ENCODE measurements around the gene EFHC1.

The EFHC1 gene

GRCh38 chr6:52395969-52396368, 24.2 kb upstream of the EFHC1 start:
- no peak for DNase-seq (ENCODE audit: low read depth in 2 of 2, low spot score in 1 of 2)

GRCh38 chr6:52399511-52400312, 20.4 kb upstream of the EFHC1 start:
- no peak for DNase-seq (ENCODE audit: low read depth in 2 of 2, low spot score in 1 of 2)

DNA sequence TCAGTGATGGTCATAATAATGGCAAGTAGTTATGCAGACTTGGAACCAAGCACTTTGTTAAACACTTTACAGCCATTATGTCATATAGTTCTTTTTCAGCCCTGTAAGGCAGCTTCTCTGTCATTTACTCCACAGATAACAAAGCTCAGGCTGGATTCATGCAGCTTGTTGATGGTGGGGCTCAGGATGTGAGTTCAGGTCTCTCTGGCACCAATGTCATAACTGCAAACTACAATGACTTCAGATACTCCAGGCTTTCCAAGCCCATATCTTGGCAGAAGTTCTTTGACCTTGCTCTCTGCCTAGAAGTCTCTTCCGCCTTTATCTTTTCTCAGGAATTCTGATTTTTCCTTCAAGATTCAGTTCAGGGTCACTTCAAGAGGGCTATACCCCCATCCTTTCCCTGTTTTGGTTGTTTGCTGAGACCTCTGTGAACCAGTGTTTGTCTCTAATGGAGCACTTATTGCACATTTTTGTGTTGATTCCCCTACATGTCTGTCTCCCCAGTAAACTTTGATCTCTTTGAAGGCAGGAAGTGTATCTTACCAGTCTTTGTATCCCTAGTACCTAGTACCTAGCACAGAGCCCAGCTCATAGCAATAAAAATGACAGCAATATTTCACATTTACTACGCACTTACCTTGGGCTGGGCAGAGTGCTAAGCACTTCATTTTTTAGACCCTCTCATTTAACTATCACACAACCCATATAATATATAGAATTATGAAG, 19.7 kb upstream of the EFHC1 start:
- DNase-seq (ENCODE audit: low read depth in 2 of 2, low spot score in 1 of 2), result no peak

- no peak for DNase-seq (ENCODE audit: low read depth in 2 of 2, low spot score in 1 of 2)
These were observed 17.1 kb upstream of the EFHC1 start for GRCh38 chr6:52403086-52403485.

DNA sequence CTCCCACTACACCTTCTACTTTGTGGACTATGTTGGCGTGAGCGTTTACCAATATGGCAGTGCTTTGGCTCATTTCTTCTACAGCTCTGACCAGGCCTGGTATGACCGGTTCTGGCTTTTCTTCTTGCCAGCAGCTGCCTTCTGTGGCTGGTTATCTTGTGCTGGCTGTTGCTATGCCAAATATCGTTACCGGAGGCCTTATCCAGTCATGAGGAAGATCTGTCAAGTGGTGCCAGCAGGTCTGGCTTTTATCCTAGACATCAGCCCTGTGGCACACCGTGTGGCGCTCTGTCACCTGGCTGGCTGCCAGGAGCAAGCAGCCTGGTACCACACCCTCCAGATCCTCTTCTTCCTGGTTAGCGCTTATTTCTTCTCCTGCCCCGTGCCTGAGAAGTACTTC, 16.5 kb upstream of the EFHC1 start:
- DNase-seq (ENCODE audit: low read depth in 2 of 2, low spot score in 1 of 2), result no peak

- DNase-seq (ENCODE audit: low read depth in 2 of 2, low spot score in 1 of 2), result no peak
These were observed 14.9 kb upstream of the EFHC1 start for GRCh38 chr6:52405243-52405642.

- DNase-seq (ENCODE audit: low read depth in 2 of 2, low spot score in 1 of 2), result no peak
These were observed 12.7 kb upstream of the EFHC1 start for GRCh38 chr6:52407467-52407866.

DNA sequence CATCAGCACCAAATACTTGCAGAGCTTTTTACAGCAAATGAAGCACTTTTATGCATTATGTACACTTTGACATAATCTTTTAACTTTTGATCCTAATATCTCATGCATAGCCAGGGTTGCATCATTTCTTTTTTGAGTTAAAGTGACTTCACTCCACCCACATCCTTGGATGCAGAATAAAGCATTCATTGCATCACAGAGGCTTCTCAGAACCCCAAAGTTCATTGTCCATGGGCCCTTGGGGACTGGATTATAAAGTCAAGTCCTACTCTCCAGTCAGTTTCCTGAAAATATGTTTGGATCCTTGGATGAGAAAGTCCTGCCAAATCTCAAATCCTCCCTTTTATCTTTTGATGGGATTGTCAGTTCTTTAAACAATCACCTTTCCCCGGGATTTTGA, 10.6 kb upstream of the EFHC1 start:
- no peak for DNase-seq (ENCODE audit: low read depth in 2 of 2, low spot score in 1 of 2)

DNA sequence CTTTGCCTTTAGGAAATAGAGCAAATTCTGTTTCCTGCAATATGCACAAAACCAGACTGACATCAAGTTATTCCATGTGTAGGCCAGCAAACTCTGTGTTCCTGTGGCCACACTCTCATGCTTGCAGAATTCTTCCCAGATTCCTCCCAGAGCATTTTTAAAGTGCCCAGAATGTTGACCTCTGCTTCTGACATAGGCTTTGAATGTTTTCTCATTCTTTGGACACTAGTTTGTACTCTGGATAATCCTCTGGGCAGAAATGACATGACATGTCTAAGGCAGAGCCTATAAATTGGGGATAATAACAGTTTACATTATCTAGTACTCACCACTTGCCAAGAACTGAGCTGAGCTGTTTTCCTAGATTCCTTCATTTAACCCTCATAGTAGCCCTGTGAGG, 9.2 kb upstream of the EFHC1 start:
- DNase-seq (ENCODE audit: low read depth in 2 of 2, low spot score in 1 of 2), result no peak

GRCh38 chr6:52411911-52412310, 8.2 kb upstream of the EFHC1 start:
- no peak for DNase-seq (ENCODE audit: low read depth in 2 of 2, low spot score in 1 of 2)

DNA sequence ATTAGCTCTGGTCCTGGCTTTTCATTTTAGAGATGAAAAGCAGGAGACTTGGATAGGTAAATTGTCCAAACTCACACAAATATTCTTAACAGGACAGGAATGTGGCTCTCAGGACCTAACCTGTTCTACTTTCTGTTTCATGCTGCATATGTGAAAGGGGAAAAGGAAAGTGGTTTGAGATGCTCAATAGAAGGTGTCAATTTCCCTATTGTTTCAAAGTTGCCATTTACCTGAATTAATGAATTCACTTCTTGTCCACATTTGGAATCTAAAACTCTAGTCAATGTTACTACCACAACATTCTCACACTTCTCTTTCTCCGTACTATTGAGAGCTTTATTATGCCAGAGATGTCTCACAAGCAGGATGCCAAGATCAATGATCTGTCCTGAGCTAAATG, 4.8 kb upstream of the EFHC1 start:
- DNase-seq (ENCODE audit: low read depth in 2 of 2, low spot score in 1 of 2), result no peak

GRCh38 chr6:52415917-52416628, 4.1 kb upstream of the EFHC1 start:
- DNase-seq (ENCODE audit: low read depth in 2 of 2, low spot score in 1 of 2), result no peak

DNA sequence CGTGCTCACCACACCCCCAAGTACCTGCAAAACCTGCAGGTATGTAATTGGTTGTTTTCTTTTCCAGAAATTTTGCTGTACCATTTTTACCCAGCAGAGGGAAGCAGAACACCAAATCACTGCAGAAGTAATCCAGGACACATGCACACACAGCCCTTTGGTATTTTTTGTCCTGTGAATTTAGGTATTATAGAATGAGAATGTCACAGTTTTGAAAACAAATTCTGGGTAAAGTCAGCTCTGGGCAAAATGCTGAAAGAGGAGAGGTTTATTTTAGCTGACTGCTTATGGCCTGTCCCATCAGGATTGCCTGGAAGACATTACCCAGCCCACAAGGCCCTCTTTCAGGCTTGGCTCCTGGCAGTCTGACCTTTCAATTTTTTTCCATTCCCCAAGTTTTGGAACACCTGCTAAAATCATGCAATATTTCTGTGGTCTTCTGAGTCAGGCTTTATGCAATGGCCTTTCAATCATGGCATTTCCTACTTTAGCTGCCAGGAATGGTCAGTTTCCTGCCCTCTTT, 3.5 kb upstream of the EFHC1 start:
- no peak for DNase-seq (ENCODE audit: low read depth in 2 of 2, low spot score in 1 of 2)

DNA sequence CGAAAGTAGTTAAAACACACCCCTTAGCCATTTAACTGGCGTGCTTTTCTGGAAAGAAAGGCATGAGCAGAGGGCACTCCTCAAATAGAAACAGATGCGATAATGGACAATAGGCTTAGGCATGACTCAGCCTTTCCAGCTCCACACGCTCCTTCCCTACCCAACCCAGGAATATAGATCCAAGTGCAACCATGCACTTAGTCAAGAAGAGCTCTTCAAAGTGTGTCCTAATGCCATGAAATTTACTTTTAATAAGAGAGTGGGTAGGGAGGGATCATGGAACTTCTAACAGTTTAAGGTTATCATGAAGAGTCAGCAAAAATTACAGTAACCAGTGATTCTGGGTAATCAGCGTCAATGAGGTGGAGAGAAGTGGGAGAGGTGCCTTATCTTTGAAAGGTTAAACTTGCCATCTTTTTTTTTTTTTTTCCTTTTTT, 2.4 kb upstream of the EFHC1 start:
- no peak for DNase-seq (ENCODE audit: low read depth in 2 of 2, low spot score in 1 of 2)

DNA sequence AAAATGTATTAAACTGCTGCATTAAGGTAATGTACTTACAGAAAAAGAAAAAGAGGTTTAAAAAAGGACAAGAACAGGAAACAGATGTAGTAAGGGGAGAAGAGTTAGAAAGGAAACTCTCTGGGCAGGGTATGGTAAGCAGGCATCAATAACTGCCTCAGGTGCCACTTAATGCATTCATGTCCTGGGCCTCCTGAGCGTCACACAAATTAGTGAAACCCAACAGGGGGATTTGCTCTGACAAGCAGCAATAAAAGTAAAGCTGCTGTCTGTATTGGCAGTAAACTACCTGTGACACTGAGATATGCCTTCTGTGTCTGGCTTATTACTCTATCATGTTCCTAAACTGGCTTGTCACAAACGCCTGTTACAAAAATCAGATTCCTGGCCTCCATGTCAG, 1.5 kb upstream of the EFHC1 start:
- DNase-seq (ENCODE audit: low read depth in 2 of 2, low spot score in 1 of 2), result no peak

GRCh38 chr6:52420668-52421358, 671 bp downstream of the EFHC1 start:
- DNase-seq (ENCODE audit: low read depth in 2 of 2, low spot score in 1 of 2), result no peak

- DNase-seq (ENCODE audit: low read depth in 2 of 2, low spot score in 1 of 2), result no peak
These were observed 2.0 kb downstream of the EFHC1 start for GRCh38 chr6:52422156-52422555.

- DNase-seq (ENCODE audit: low read depth in 2 of 2, low spot score in 1 of 2), result no peak
These were observed 3.3 kb downstream of the EFHC1 start for GRCh38 chr6:52423448-52423847.

DNA sequence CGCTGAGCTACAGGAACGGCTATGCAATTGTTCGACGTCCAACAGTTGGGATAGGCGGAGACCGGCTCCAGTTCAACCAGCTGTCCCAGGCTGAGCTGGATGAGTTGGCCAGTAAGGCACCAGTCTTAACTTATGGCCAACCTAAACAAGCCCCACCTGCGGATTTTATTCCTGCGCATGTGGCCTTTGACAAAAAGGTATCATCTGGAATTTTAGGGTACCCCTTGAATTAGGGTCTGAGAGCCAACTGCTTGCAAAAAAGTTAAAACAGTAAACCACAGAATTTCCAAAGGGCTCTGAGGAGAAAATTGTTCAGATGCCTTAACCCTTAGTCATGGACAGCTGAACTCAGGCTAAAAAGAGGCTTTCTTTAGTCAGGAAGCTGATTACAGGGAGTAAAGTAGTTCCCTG, 3.8 kb downstream of the EFHC1 start:
- no peak for DNase-seq (ENCODE audit: low read depth in 2 of 2, low spot score in 1 of 2)

DNA sequence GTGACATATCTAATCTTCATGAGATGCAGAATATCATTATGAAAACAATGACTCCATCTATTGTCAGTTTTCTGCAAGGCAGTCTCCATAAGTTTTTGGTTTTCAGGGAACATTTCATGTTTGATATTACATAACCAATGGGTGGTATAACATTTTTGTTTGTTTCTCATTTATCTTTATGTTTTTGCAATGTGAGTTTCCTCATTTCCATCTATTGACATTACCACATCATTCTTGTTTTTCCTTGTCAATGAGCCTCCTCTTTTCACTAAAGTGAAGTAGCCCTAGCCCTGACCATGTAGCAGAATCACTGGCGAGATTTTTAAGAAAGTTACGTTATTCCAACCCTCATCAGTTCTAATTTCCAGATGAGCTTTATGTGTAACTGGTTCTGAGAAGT, 4.4 kb downstream of the EFHC1 start:
- no peak for DNase-seq (ENCODE audit: low read depth in 2 of 2, low spot score in 1 of 2)

DNA sequence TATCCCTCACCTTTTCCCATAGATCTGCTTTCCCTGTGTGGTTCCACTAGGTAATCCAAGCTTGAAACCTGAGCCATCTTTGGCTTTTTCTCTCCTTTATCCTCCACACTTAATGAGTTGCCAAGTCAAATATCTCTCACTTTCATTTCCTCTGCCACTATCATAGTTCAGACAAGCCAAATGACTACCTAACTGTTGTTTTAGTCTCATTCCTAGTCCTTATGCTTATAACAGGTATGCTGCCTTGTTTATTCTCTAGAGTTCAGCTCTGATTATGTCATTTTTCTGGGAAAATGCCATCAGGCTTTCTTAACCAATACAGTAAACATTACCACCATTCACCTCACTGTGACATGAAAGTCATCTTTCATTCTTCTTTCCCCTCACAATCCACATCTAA, 6.5 kb downstream of the EFHC1 start:
- DNase-seq (ENCODE audit: low read depth in 2 of 2, low spot score in 1 of 2), result no peak

All from stimulated activated CD8-positive, alpha-beta memory T cell treated with anti-CD3 and anti-CD28 coated beads, Interleukin-4, amount 100 ng/mL, for 4 hours (primary cell).